ENCODE results near the gene NMBR. TPM values are rescaled to one million over a fixed set of nuclear protein-coding genes. Genes with fewer than 3 reads are reported as not detected.
"Not testable (repeated sequence)": the region's sequence is repeated elsewhere in the genome, so short reads cannot be mapped to it uniquely, and the experiment has no call there.

NMBR gene
- total and polyA plus RNA-seq, 2 experiments from 2014 or later = not detected

DNA sequence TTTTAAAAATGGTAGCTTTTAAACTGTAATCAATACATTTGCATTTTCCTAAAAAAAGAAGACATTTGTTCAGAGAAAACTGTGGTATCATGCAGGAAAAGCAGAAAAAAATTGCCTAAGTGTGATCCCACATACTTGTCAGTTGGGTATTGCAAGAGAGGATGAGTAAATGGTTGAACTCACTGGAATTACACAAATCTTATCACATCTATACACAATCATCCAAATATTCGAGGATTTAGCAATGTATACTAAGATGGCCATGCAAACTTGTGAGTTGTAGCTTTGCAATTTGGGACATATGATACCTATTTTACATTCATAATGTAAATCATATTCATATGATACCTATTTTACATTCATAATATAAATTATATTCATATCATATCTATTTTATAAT, 72.4 kb downstream of the NMBR start:
- H4K20me1 ChIP-seq (ENCODE audit: insufficient read depth) = no peaks in the 10 kb centered on the region
- peak; percentile 21 for DNase-seq
- in situ Hi-C loops (cut with MboI) = no loop called here
- no peaks in the 10 kb centered on the region; the same call in 1 of the 2 replicates for H3K9me2 ChIP-seq (ENCODE audit: insufficient read depth)
- no peaks in the 10 kb centered on the region for H3K4me1 ChIP-seq (ENCODE audit: insufficient read depth)
- H3K36me3 ChIP-seq (ENCODE audit: low read depth) = no peaks in the 10 kb centered on the region
- WGBS, 2 experiments (ENCODE audit: low coverage in 1 of 2, low lambda C conversion rate in 2 of 2, missing lambda C conversion rate in 2 of 2) = 38 to 48% methylated on average over 1 of the region's 1 CpG
- no peak overlapping the region for H3K4me2 ChIP-seq (ENCODE audit: unreplicated experiment)
- H3K27ac ChIP-seq = no peak overlapping the region
- H3F3A ChIP-seq (ENCODE audit: insufficient read depth) = no peaks in the 10 kb centered on the region
- no peak overlapping the region for H2AFZ ChIP-seq
- H3K4me3 ChIP-seq = no peak overlapping the region
- no peaks in the 10 kb centered on the region for H3K79me2 ChIP-seq (ENCODE audit: insufficient read depth)
- H3K27me3 ChIP-seq (replicated peaks; ENCODE audit: insufficient read depth) = no peaks in the 10 kb centered on the region
- no peaks in the 10 kb centered on the region for H3K9me3 ChIP-seq (ENCODE audit: low read depth)
- H3K9ac ChIP-seq = no peak overlapping the region
- no peak for TF ChIP-seq EZH2phosphoT487 (IDR thresholded peaks at IDR 0.05; ENCODE audit: insufficient read depth, low read depth)
- TF ChIP-seq EZH2 (IDR thresholded peaks at IDR 0.05; ENCODE audit: insufficient read depth, poor library complexity, severe bottlenecking) = no peak

DNA sequence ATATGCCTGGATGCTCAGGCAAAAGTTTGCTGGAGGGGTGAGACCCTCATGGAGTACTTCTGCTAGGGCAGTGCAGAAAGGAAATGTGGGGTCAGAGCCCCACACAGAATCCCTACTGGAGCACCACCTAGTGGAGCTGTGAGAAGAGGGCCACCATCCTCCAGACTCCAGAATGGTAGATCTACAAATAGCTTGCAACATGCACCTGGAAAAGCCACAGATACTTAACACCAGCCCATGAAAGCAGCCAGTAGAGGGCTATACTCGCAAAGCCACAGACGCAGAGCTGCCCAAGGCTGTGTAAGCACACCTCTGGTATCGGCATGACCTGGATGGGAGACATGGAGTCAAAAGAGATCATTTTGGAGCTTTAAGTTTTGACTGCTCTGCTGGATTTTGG, 74.9 kb downstream of the NMBR start:
- H3F3A ChIP-seq (ENCODE audit: insufficient read depth) = no peaks in the 10 kb centered on the region
- H3K36me3 ChIP-seq (ENCODE audit: low read depth) = no peaks in the 10 kb centered on the region
- H3K79me2 ChIP-seq (ENCODE audit: insufficient read depth) = no peaks in the 10 kb centered on the region
- no peak overlapping the region for H3K4me2 ChIP-seq (ENCODE audit: unreplicated experiment)
- no peaks in the 10 kb centered on the region for H3K9me3 ChIP-seq (ENCODE audit: low read depth)
- no peak overlapping the region for H3K4me3 ChIP-seq
- TF ChIP-seq EZH2phosphoT487 (IDR thresholded peaks at IDR 0.05; ENCODE audit: insufficient read depth, low read depth) (no peak), EZH2 (IDR thresholded peaks at IDR 0.05; ENCODE audit: insufficient read depth, poor library complexity, severe bottlenecking) (no peak)
- in situ Hi-C loops (cut with MboI) = no loop called here
- H2AFZ ChIP-seq = no peak overlapping the region
- no peak overlapping the region for H3K9ac ChIP-seq
- no peaks in the 10 kb centered on the region for H4K20me1 ChIP-seq (ENCODE audit: insufficient read depth)
- no peaks in the 10 kb centered on the region; the same call in 1 of the 2 replicates for H3K9me2 ChIP-seq (ENCODE audit: insufficient read depth)
- H3K4me1 ChIP-seq (ENCODE audit: insufficient read depth) = no peaks in the 10 kb centered on the region
- WGBS, 2 experiments (ENCODE audit: low coverage in 1 of 2, low lambda C conversion rate in 2 of 2, missing lambda C conversion rate in 2 of 2) = 35 to 56% methylated on average over 3 of the region's 3 CpGs
- no peak for DNase-seq
- no peak overlapping the region for H3K27ac ChIP-seq
- H3K27me3 ChIP-seq (replicated peaks; ENCODE audit: insufficient read depth) = no peaks in the 10 kb centered on the region

DNA sequence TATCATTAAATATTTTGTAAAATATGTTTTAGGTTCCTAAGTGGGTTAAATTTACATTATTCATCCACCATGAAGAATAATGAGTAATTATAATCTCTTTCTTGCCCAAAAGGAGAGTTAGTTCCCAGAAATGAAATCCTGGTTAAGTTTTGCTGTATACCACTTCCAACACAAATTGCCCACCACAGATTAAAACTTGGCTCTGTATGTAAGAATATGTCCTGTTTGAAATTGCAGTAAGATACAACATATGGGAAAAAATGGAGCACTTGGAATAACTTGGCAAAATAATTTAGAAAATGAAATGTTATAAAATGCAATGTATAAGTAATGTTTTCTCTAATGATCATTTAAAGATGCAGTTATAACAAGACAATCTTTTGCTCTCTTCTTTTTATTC, 78.5 kb downstream of the NMBR start:
- no peaks in the 10 kb centered on the region for H4K20me1 ChIP-seq (ENCODE audit: insufficient read depth)
- no peaks in the 10 kb centered on the region for H3K36me3 ChIP-seq (ENCODE audit: low read depth)
- no peaks in the 10 kb centered on the region for H3K4me1 ChIP-seq (ENCODE audit: insufficient read depth)
- TF ChIP-seq EZH2 (IDR thresholded peaks at IDR 0.05; ENCODE audit: insufficient read depth, poor library complexity, severe bottlenecking) = no peak
- no peak for TF ChIP-seq EZH2phosphoT487 (IDR thresholded peaks at IDR 0.05; ENCODE audit: insufficient read depth, low read depth)
- no peak overlapping the region for H3K9ac ChIP-seq
- no peaks in the 10 kb centered on the region for H3K9me3 ChIP-seq (ENCODE audit: low read depth)
- H3K27me3 ChIP-seq (replicated peaks; ENCODE audit: insufficient read depth) = no peaks in the 10 kb centered on the region
- no peak overlapping the region for H2AFZ ChIP-seq
- no peak overlapping the region for H3K4me2 ChIP-seq (ENCODE audit: unreplicated experiment)
- H3K27ac ChIP-seq = no peak overlapping the region
- H3K9me2 ChIP-seq (ENCODE audit: insufficient read depth) = no peaks in the 10 kb centered on the region
- no peaks in the 10 kb centered on the region for H3F3A ChIP-seq (ENCODE audit: insufficient read depth)
- no peak for DNase-seq
- H3K79me2 ChIP-seq (ENCODE audit: insufficient read depth) = no peaks in the 10 kb centered on the region
- no peak overlapping the region for H3K4me3 ChIP-seq
- in situ Hi-C loops (cut with MboI) = no loop called here

DNA sequence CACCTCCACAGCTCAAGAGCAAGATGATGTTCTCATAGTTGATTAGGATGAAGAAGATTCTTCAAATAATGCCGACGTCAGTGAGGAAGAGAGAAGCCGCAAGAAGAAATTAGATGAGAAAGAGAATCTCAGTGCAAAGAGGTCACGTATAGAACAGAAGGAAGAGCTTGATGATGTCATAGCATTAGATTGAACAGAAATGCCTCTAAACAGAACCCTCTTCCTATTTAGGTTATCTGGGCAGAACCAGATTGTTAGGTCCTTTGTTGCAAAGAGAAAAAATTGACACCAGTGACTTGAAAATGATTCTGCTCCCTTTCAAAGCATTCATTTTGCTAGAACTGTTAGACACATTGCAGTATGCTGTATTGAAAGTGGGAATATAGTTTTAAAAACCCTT, 84.1 kb downstream of the NMBR start:
- H3K79me2 ChIP-seq (ENCODE audit: insufficient read depth); H3K36me3 ChIP-seq (ENCODE audit: low read depth); H3K9me3 ChIP-seq (ENCODE audit: low read depth); H3K9me2 ChIP-seq (ENCODE audit: insufficient read depth); H3K4me3 ChIP-seq; H3F3A ChIP-seq (ENCODE audit: insufficient read depth); H3K27me3 ChIP-seq (replicated peaks; ENCODE audit: insufficient read depth); H4K20me1 ChIP-seq (ENCODE audit: insufficient read depth); in situ Hi-C loops (cut with MboI); H2AFZ ChIP-seq; DNase-seq; H3K4me2 ChIP-seq (ENCODE audit: unreplicated experiment); H3K27ac ChIP-seq; H3K9ac ChIP-seq; H3K4me1 ChIP-seq (ENCODE audit: insufficient read depth): not testable (repeated sequence)
- WGBS, 2 experiments (ENCODE audit: low coverage in 1 of 2, low lambda C conversion rate in 2 of 2, missing lambda C conversion rate in 2 of 2) = 61 to 64% methylated on average over 4 of the region's 4 CpGs

DNA sequence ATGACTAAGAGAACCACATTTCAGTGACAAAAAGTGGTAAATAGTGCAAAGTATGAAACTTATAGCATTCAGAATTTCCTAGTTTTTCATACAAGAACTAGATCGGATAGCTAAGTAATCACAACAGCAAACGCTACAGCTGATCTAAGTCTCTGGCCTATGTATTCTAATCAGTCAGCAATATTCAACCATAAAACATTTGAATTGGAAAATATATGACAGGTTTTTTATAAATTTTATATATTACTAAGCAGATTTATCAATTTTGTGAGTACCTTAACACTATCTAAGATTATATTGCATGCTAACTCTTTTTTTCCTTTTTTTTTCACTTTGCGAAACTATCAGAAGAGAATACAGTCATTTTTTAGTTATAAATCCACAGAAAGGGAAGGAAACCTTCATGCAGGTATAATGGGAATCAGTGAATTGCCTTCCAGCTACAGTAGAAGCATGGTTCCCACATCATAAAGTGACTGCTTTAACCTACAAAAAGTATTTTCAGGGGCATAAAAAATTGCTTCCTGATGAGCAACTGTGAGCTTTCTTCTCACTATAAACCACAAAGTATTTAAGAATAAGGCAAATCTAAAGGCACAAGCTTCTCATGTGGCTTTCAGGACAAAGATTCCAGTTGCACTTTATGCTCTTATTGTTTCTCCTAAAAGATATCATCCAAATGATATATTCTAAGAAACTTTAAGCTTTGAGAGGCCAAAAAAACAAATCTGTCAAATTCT, 88.2 kb downstream of the NMBR start:
- in situ Hi-C loops (cut with MboI) = no loop called here
- no peaks in the 10 kb centered on the region for H3K27me3 ChIP-seq (replicated peaks; ENCODE audit: insufficient read depth)
- no peak overlapping the region for H3K9ac ChIP-seq
- no peak overlapping the region for H3K4me3 ChIP-seq
- H4K20me1 ChIP-seq (ENCODE audit: insufficient read depth) = no peaks in the 10 kb centered on the region
- TF ChIP-seq EZH2phosphoT487 (IDR thresholded peaks at IDR 0.05; ENCODE audit: insufficient read depth, low read depth) (no peak), EZH2 (IDR thresholded peaks at IDR 0.05; ENCODE audit: insufficient read depth, poor library complexity, severe bottlenecking) (no peak)
- no peaks in the 10 kb centered on the region for H3K36me3 ChIP-seq (ENCODE audit: low read depth)
- no peaks in the 10 kb centered on the region for H3K4me1 ChIP-seq (ENCODE audit: insufficient read depth)
- H3K9me3 ChIP-seq (ENCODE audit: low read depth) = no peaks in the 10 kb centered on the region
- no peak overlapping the region for H2AFZ ChIP-seq
- DNase-seq = no peak
- WGBS, 2 experiments (ENCODE audit: low coverage in 1 of 2, low lambda C conversion rate in 2 of 2, missing lambda C conversion rate in 2 of 2) = 55 to 58% methylated on average over 3 of the region's 3 CpGs
- H3K27ac ChIP-seq = no peak overlapping the region
- H3K4me2 ChIP-seq (ENCODE audit: unreplicated experiment) = no peak overlapping the region
- no peaks in the 10 kb centered on the region for H3K79me2 ChIP-seq (ENCODE audit: insufficient read depth)
- H3F3A ChIP-seq (ENCODE audit: insufficient read depth) = no peaks in the 10 kb centered on the region
- H3K9me2 ChIP-seq (ENCODE audit: insufficient read depth) = no peaks in the 10 kb centered on the region
